GM12878 (cell line): ENCODE results near the gene EMID1. TPM values are rescaled to one million over a fixed set of nuclear protein-coding genes. Genes with fewer than 3 reads are reported as not detected.

Source experiments
- CEBPB ChIP-seq, 2 experiments: fragments of 150-350 bp in 1 of 2; IDR thresholded peaks; 2 replicates each; pipeline ENCODE4 v1.6.1; 2012 to 2014; ENCODE audit warnings: low read depth in 2 of 2, low read length in 2 of 2, borderline replicate concordance in 1 of 2, inconsistent platforms in 1 of 2
- CREM ChIP-seq: IDR thresholded peaks from 2 replicates; pipeline ENCODE4 v1.6.1; 2014; ENCODE audit warnings: antibody characterized with exemption, low read depth
- EED ChIP-seq: sonication (generic); IDR thresholded peaks from 2 replicates; pipeline ENCODE4 v1.6.1; 2016; ENCODE audit warnings: antibody characterized with exemption, low read depth
- EZH2 ChIP-seq: IDR thresholded peaks from 2 replicates; pipeline ENCODE4 v1.6.1; 2012; ENCODE audit warnings: low read depth, mild to moderate bottlenecking, control low read depth, inconsistent platforms, low read length, borderline replicate concordance; ENCODE audit not compliant: control insufficient read depth
- MXI1 ChIP-seq: fragments of 150-350 bp; IDR thresholded peaks from 2 replicates; pipeline ENCODE4 v1.6.1; 2011; ENCODE audit warnings: low read depth, mild to moderate bottlenecking, inconsistent platforms, low read length, improper control_type of control experiment
- MYB ChIP-seq: fragments of 150-350 bp; IDR thresholded peaks from 2 replicates; pipeline ENCODE4 v1.6.1; 2014; ENCODE audit warnings: mild to moderate bottlenecking, low read depth, low read length, borderline replicate concordance
- NFIC ChIP-seq: IDR thresholded peaks from 2 replicates; pipeline ENCODE4 v1.6.1; 2012; ENCODE audit warnings: low read depth, mild to moderate bottlenecking, inconsistent platforms, low read length, moderate library complexity
- NR2C2 ChIP-seq: IDR thresholded peaks from 2 replicates; pipeline ENCODE4 v1.6.1; 2011; ENCODE audit warnings: borderline replicate concordance, low read depth; ENCODE audit not compliant: control insufficient read depth, insufficient read length
- NR2F1 ChIP-seq: fragments of 450-650 bp; conservative IDR thresholded peaks from 2 replicates; pipeline ENCODE4 v1.6.1; 2017; ENCODE audit warnings: mild to moderate bottlenecking
- STAT3 ChIP-seq: IDR thresholded peaks from 2 replicates; pipeline ENCODE4 v1.6.1; 2011; ENCODE audit warnings: low read depth, low read length, improper control_type of control experiment
- ZNF217 ChIP-seq: fragments of 450-650 bp; IDR thresholded peaks from 2 replicates; pipeline ENCODE4 v1.6.1; 2017; ENCODE audit warnings: antibody characterized with exemption, mild to moderate bottlenecking
- ZNF274 ChIP-seq: IDR thresholded peaks from one replicate; pipeline ENCODE4 v1.8.0; 2011; ENCODE audit not compliant: insufficient read length, insufficient read depth
- ZNF384 ChIP-seq: IDR thresholded peaks from 2 replicates; pipeline ENCODE4 v1.6.1; 2012; ENCODE audit warnings: low read depth, mild to moderate bottlenecking, low read length, improper control_type of control experiment, borderline replicate concordance
- ZNF687 ChIP-seq: fragments of 450-650 bp; IDR thresholded peaks from 2 replicates; pipeline ENCODE4 v1.6.1; 2017; ENCODE audit warnings: mild to moderate bottlenecking, moderate library complexity
- polyA plus RNA-seq, 11 experiments: library from polyadenylated mRNA; depleted of rRNA in 4 of 11; unstranded in 6 of 11; stranded (reverse) in 5 of 11; fragments of >200 nt; fragmentation: Nextera tagmentation in 4 of 11; fragmentation: Illumina TruSeq in 1 of 11; extraction: Ambion mirVana in 4 of 11; extraction: Trizol in 1 of 11; gene quantifications; 1 replicate in 1 of 11; 2 replicates in 10 of 11; pipeline versions ENCODE4 v1.2.1 to v1.2.3, GENCODE V29; 2011 to 2016; ENCODE audit warnings: inconsistent platforms in 2 of 11, missing spikeins in 2 of 11, low read depth in 1 of 11
- total RNA-seq, 4 experiments: library from RNA; depleted of rRNA in 3 of 4; stranded (reverse); fragments of >200 nt in 3 of 4; fragmentation: Illumina TruSeq in 1 of 4; extraction: Trizol in 1 of 4; gene quantifications; 2 replicates each; pipeline versions ENCODE4 v1.2.1 to v1.2.3, GENCODE V29; 2013 to 2021
- TF ChIP-seq, protein P1 (sequence below): IDR thresholded peaks from 2 replicates; pipeline ENCODE4 v1.6.1; 2012; ENCODE audit warnings: improper control_type of control experiment, low read depth, low read length; ENCODE audit not compliant: insufficient replicate concordance
- TF ChIP-seq, protein P2 (sequence below): fragments of 450-650 bp; IDR thresholded peaks from 2 replicates; pipeline ENCODE4 v1.6.1; 2016; ENCODE audit warnings: mild to moderate bottlenecking, moderate library complexity, borderline replicate concordance

The EMID1 gene
- total and polyA plus RNA-seq, 10 of the 15 experiments (the other 5 are each of a cell fraction or from before 2014, with no cell fraction given) = 1.2 to 60.3 (median 12.0) TPM

DNA sequence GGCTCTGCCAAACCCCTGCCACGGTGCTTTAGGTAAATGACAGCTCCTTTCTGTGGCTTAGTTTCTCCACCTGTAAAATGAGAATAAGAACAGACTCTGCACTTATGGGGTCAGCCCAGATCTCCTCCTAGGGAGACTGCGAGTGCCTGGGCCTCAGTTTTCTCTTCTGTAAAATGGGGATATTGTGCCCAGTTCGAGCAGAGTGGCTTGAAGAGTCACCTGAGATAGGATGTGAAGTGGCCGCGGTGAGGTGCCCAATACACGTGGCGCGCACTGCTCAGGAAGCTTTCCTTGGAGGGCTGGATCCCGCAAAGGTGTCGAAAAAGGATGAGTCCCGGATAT lies 473 bp upstream of the EMID1 start (continued):
- no peak for TF ChIP-seq STAT3
- no peak for TF ChIP-seq ZNF687
- TF ChIP-seq EED = no peak
- no peak for TF ChIP-seq CEBPB (IDR thresholded peaks at IDR 0.05; ENCODE audit: borderline replicate concordance in 1 of 2, low read depth in 2 of 2, low read length in 2 of 2)
- no peak for TF ChIP-seq MYB
- no peak for TF ChIP-seq ZNF274
- TF ChIP-seq ZNF217 = peak; percentile 75
- no peak for TF ChIP-seq CREM
- TF ChIP-seq EZH2 = no peak
- TF ChIP-seq, protein P1, sequence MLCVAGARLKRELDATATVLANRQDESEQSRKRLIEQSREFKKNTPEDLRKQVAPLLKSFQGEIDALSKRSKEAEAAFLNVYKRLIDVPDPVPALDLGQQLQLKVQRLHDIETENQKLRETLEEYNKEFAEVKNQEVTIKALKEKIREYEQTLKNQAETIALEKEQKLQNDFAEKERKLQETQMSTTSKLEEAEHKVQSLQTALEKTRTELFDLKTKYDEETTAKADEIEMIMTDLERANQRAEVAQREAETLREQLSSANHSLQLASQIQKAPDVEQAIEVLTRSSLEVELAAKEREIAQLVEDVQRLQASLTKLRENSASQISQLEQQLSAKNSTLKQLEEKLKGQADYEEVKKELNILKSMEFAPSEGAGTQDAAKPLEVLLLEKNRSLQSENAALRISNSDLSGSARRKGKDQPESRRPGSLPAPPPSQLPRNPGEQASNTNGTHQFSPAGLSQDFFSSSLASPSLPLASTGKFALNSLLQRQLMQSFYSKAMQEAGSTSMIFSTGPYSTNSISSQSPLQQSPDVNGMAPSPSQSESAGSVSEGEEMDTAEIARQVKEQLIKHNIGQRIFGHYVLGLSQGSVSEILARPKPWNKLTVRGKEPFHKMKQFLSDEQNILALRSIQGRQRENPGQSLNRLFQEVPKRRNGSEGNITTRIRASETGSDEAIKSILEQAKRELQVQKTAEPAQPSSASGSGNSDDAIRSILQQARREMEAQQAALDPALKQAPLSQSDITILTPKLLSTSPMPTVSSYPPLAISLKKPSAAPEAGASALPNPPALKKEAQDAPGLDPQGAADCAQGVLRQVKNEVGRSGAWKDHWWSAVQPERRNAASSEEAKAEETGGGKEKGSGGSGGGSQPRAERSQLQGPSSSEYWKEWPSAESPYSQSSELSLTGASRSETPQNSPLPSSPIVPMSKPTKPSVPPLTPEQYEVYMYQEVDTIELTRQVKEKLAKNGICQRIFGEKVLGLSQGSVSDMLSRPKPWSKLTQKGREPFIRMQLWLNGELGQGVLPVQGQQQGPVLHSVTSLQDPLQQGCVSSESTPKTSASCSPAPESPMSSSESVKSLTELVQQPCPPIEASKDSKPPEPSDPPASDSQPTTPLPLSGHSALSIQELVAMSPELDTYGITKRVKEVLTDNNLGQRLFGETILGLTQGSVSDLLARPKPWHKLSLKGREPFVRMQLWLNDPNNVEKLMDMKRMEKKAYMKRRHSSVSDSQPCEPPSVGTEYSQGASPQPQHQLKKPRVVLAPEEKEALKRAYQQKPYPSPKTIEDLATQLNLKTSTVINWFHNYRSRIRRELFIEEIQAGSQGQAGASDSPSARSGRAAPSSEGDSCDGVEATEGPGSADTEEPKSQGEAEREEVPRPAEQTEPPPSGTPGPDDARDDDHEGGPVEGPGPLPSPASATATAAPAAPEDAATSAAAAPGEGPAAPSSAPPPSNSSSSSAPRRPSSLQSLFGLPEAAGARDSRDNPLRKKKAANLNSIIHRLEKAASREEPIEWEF = no peak
- TF ChIP-seq NR2C2 = no peak
- TF ChIP-seq MXI1 = no peak
- no peak for TF ChIP-seq NR2F1
- TF ChIP-seq ZNF384 = no peak
- TF ChIP-seq NFIC = no peak
- TF ChIP-seq, protein P2, sequence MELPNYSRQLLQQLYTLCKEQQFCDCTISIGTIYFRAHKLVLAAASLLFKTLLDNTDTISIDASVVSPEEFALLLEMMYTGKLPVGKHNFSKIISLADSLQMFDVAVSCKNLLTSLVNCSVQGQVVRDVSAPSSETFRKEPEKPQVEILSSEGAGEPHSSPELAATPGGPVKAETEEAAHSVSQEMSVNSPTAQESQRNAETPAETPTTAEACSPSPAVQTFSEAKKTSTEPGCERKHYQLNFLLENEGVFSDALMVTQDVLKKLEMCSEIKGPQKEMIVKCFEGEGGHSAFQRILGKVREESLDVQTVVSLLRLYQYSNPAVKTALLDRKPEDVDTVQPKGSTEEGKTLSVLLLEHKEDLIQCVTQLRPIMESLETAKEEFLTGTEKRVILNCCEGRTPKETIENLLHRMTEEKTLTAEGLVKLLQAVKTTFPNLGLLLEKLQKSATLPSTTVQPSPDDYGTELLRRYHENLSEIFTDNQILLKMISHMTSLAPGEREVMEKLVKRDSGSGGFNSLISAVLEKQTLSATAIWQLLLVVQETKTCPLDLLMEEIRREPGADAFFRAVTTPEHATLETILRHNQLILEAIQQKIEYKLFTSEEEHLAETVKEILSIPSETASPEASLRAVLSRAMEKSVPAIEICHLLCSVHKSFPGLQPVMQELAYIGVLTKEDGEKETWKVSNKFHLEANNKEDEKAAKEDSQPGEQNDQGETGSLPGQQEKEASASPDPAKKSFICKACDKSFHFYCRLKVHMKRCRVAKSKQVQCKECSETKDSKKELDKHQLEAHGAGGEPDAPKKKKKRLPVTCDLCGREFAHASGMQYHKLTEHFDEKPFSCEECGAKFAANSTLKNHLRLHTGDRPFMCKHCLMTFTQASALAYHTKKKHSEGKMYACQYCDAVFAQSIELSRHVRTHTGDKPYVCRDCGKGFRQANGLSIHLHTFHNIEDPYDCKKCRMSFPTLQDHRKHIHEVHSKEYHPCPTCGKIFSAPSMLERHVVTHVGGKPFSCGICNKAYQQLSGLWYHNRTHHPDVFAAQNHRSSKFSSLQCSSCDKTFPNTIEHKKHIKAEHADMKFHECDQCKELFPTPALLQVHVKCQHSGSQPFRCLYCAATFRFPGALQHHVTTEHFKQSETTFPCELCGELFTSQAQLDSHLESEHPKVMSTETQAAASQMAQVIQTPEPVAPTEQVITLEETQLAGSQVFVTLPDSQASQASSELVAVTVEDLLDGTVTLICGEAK = 0 out of 2 replicates have a peak, but pooled peaks have one; percentile 17
